ENCODE measurements around the gene FMNL1. TPM values are rescaled to one million over a fixed set of nuclear protein-coding genes. Genes with fewer than 3 reads are reported as not detected.

The FMNL1 gene
- polyA plus RNA-seq, 2 donors, result 4.3 to 5.2 TPM

DNA sequence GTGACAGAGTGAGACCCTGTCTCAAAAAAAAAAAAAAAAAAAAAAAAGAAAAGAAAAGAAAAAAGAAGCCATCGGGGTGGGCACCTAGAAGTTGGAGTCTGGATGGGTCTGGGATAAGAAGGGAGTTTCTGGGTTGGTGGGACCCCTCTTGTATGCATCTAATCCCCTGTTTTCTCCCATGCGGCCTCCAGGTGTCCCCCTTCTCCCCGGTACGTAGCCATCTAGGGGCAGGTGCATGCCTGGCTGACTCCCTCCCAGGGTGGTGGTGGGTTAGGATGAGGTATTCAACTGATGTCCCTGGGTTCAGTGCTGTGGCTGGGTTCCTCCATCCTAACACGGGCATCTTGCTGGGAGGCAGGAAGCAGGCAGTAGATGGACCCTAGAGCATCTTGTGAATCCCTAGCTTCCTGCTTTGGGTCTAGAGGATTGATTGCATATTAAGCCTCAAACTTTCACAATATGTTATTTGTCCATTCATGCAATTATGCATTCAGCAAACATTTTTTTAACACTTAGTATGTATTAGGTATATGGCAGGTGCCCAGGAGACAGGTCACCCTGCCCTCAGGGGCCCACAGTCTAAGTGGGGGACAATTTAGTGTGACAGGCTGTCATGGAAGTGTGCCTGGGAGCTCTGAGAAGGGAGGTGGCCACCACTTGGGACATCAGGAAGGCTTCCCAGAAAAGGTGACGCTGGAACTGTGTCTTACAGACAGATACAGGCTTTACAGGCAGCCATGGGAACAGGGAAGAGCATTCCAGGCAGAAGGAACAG lies 13.1 kb downstream of the FMNL1 start:
- Histone ChIP-seq H3K9me3 (ENCODE audit: control insufficient read depth in 2 of 2, insufficient read depth in 1 of 2, low read depth in 1 of 2, low read length in 1 of 2) (no peaks in the 10 kb centered on the region), H3K27ac (ENCODE audit: low read depth in 2 of 2, low read length in 1 of 2) (no peak overlapping the region), H3K36me3 (ENCODE audit: control insufficient read depth in 2 of 2, insufficient read depth in 2 of 2, low read length in 1 of 2) (peaks cover 0 to 6% of the 10 kb centered on the region in 2 donors), H3K4me3 (ENCODE audit: low read depth in 1 of 2, low read length in 2 of 2) (no peak overlapping the region), H3K4me1 (ENCODE audit: control insufficient read depth in 2 of 2, insufficient read depth in 2 of 2, low read length in 1 of 2) (peaks cover 0 to 15% of the 10 kb centered on the region in 2 donors), H3K27me3 (ENCODE audit: control insufficient read depth in 1 of 2, insufficient read depth in 2 of 2, low read length in 2 of 2) (no peaks in the 10 kb centered on the region)
- 32 to 39% methylated on average over 6 of the region's 6 CpGs for WGBS, 2 donors

DNA sequence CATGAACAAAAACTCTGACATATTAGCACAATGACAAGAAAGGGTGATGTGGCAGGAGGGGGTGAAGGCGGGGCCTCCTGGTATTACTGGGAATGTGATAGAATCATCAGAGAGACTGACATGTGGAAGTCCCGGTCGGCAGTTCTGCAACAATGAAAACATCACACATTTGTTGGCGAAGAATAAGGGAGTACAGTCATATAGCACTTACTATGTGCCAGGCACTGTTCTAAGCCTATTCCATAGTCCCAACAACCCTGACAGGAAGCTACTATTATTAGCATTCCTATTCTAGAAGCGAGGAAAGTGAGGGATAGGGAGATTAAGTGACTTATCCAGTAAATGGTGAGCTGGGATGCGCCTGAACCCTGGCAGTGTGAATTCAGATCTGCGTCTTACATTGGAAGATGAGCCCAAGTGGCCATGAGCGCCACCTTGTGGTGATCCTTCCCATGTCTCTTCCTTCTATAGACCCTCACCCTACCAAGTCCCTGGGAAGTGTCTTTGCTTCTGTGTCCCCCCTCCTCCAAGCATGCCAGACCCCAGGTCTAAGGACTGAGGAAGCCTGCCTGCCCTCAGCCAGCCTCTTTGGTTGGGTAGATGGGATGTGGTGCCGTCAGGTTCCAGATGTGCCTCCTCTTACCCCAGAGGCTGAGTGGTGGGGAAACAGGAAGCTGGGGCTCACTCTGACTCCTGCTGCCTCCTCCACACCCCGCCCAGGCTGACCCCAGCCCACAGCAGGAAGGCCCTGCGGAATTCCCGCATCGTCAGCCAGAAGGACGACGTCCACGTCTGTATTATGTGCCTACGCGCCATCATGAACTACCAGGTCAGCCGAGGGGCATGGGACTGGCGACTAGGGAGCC lies 14.0 kb downstream of the FMNL1 start:
- no peaks in the 10 kb centered on the region for H3K27me3 ChIP-seq (ENCODE audit: control insufficient read depth in 1 of 2, insufficient read depth in 2 of 2, low read length in 2 of 2)
- H3K36me3 ChIP-seq (ENCODE audit: control insufficient read depth in 2 of 2, insufficient read depth in 2 of 2, low read length in 1 of 2), result peaks cover 0 to 8% of the 10 kb centered on the region in 2 donors
- no peaks in the 10 kb centered on the region for H3K9me3 ChIP-seq (ENCODE audit: control insufficient read depth in 2 of 2, insufficient read depth in 1 of 2, low read depth in 1 of 2, low read length in 1 of 2)
- 50 to 52% methylated on average over 20 of the region's 20 CpGs for WGBS, 2 donors
- H3K27ac ChIP-seq (ENCODE audit: low read depth in 2 of 2, low read length in 1 of 2), result no peak overlapping the region
- H3K4me1 ChIP-seq (ENCODE audit: control insufficient read depth in 2 of 2, insufficient read depth in 2 of 2, low read length in 1 of 2), result peaks cover 0 to 8% of the 10 kb centered on the region in 2 donors
- no peak overlapping the region for H3K4me3 ChIP-seq (ENCODE audit: low read depth in 1 of 2, low read length in 2 of 2)

DNA sequence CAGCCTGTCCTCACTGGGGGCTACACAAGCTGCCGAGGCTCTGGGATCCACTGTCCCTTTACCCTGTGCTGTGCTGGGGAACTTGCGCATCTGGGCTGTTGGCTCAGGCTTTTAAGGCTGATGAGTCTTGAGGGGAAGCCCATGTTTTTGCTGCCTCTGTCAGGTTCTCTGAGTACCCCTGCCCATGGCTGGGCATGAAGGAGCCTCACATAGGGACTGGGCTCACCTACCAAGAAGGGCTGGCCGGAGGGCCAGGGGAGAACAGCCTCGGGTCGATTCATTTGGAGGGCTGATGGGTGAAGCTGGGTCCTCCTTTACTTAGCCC lies 14.6 kb downstream of the FMNL1 start:
- Histone ChIP-seq H3K9me3 (ENCODE audit: control insufficient read depth in 2 of 2, insufficient read depth in 1 of 2, low read depth in 1 of 2, low read length in 1 of 2) (no peaks in the 10 kb centered on the region), H3K4me3 (ENCODE audit: low read depth in 1 of 2, low read length in 2 of 2) (no peak overlapping the region), H3K27ac (ENCODE audit: low read depth in 2 of 2, low read length in 1 of 2) (no peak overlapping the region), H3K36me3 (ENCODE audit: control insufficient read depth in 2 of 2, insufficient read depth in 2 of 2, low read length in 1 of 2) (peaks cover 0 to 11% of the 10 kb centered on the region in 2 donors), H3K4me1 (ENCODE audit: control insufficient read depth in 2 of 2, insufficient read depth in 2 of 2, low read length in 1 of 2) (peaks cover 0 to 8% of the 10 kb centered on the region in 2 donors), H3K27me3 (ENCODE audit: control insufficient read depth in 1 of 2, insufficient read depth in 2 of 2, low read length in 2 of 2) (no peaks in the 10 kb centered on the region)
- 78 to 79% methylated on average over 5 of the region's 5 CpGs for WGBS, 2 donors

DNA sequence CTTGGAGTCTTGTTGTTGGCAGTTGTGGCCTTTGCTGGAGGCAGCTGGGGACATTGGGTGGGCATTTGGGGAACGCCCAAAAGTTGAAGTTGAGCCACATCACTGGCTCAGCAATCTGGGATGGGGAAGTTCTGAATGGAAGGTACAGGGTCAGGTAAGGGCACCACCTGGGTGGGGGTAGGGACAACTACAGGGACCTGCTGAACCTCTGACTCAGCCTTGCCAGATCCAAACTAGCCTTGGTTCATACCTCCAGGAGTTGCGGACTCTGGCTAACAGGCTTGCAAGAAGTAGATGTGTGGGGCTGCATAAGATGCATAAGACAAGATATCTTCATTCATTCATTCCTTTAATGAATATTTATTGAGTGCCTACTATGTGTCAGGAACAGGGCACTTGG lies 16.0 kb downstream of the FMNL1 start:
- H3K27me3 ChIP-seq (ENCODE audit: control insufficient read depth in 1 of 2, insufficient read depth in 2 of 2, low read length in 2 of 2), result no peaks in the 10 kb centered on the region
- no peak overlapping the region for H3K4me3 ChIP-seq (ENCODE audit: low read depth in 1 of 2, low read length in 2 of 2)
- H3K9me3 ChIP-seq (ENCODE audit: control insufficient read depth in 2 of 2, insufficient read depth in 1 of 2, low read depth in 1 of 2, low read length in 1 of 2), result no peaks in the 10 kb centered on the region
- 92 to 96% methylated on average over 2 of the region's 2 CpGs for WGBS, 2 donors
- H3K4me1 ChIP-seq (ENCODE audit: control insufficient read depth in 2 of 2, insufficient read depth in 2 of 2, low read length in 1 of 2), result peaks cover 0 to 10% of the 10 kb centered on the region in 2 donors
- peaks cover 0 to 9% of the 10 kb centered on the region in 2 donors for H3K36me3 ChIP-seq (ENCODE audit: control insufficient read depth in 2 of 2, insufficient read depth in 2 of 2, low read length in 1 of 2)
- H3K27ac ChIP-seq (ENCODE audit: low read depth in 2 of 2, low read length in 1 of 2), result no peak overlapping the region

DNA sequence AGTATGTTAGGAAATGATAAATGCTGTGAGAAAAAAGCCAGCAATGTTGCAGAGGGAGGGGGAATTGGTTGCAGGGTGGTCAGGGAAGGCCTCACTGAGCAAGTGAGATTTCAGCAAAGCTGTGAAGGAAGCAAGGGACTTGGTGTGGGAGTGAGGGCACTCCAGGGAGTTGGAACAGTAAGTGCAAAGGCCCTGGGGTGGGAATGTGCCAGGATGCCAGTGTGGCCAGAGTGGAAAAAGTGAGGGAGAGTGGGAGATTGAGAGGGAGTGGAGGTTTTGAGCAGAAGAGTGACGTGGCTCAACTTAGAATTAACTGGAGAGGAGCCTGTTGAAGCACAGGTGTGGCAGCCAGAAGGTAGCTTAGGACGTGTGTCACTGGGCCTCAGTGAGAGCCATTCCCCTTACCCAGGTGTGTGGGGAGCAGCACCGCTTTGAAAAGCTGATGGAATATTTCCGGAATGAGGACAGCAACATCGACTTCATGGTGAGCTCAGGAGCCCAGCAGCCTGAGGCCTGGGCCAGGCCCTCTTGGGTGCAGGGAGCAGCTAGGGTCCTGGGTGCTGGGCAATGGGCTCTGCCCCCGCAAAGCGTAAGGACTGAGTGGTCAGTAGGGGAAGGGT lies 16.6 kb downstream of the FMNL1 start:
- H3K4me3 ChIP-seq (ENCODE audit: low read depth in 1 of 2, low read length in 2 of 2), result no peak overlapping the region
- H3K27ac ChIP-seq (ENCODE audit: low read depth in 2 of 2, low read length in 1 of 2), result no peak overlapping the region
- H3K36me3 ChIP-seq (ENCODE audit: control insufficient read depth in 2 of 2, insufficient read depth in 2 of 2, low read length in 1 of 2), result peaks cover 0 to 9% of the 10 kb centered on the region in 2 donors
- WGBS, 2 donors, result 92 to 94% methylated on average over 7 of the region's 7 CpGs
- H3K9me3 ChIP-seq (ENCODE audit: control insufficient read depth in 2 of 2, insufficient read depth in 1 of 2, low read depth in 1 of 2, low read length in 1 of 2), result no peaks in the 10 kb centered on the region
- H3K4me1 ChIP-seq (ENCODE audit: control insufficient read depth in 2 of 2, insufficient read depth in 2 of 2, low read length in 1 of 2), result peaks cover 0 to 10% of the 10 kb centered on the region in 2 donors
- H3K27me3 ChIP-seq (ENCODE audit: control insufficient read depth in 1 of 2, insufficient read depth in 2 of 2, low read length in 2 of 2), result no peaks in the 10 kb centered on the region

DNA sequence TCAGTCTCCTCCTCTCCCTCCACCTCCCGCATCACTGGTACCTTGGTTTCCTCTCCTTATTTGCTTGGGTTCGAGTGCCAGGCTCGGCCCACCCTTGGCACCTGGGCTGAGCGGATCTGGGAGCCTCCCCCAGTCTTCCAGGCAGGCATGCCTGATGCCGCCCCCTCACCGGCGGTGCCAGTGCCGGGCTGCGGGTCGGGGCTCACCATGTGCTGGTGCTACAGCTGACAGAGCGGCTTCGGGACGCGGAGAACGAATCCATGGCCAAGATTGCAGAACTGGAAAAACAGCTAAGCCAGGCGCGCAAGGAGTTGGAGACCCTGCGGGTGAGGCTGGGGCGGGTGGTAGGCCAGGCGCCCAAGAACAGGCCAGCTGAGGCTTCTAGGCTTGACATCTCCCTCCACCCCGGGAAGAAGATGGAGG lies 19.2 kb downstream of the FMNL1 start:
- H3K9me3 ChIP-seq (ENCODE audit: control insufficient read depth in 2 of 2, insufficient read depth in 1 of 2, low read depth in 1 of 2, low read length in 1 of 2), result no peaks in the 10 kb centered on the region
- peaks cover 0 to 14% of the 10 kb centered on the region in 2 donors for H3K4me1 ChIP-seq (ENCODE audit: control insufficient read depth in 2 of 2, insufficient read depth in 2 of 2, low read length in 1 of 2)
- WGBS, 2 donors, result 39 to 41% methylated on average over 21 of the region's 21 CpGs
- H3K27ac ChIP-seq (ENCODE audit: low read depth in 2 of 2, low read length in 1 of 2), result no peak overlapping the region
- peaks cover 0 to 18% of the 10 kb centered on the region in 2 donors for H3K36me3 ChIP-seq (ENCODE audit: control insufficient read depth in 2 of 2, insufficient read depth in 2 of 2, low read length in 1 of 2)
- H3K4me3 ChIP-seq (ENCODE audit: low read depth in 1 of 2, low read length in 2 of 2), result peak overlapping the region; percentile 21 to 35
- no peaks in the 10 kb centered on the region for H3K27me3 ChIP-seq (ENCODE audit: control insufficient read depth in 1 of 2, insufficient read depth in 2 of 2, low read length in 2 of 2)

DNA sequence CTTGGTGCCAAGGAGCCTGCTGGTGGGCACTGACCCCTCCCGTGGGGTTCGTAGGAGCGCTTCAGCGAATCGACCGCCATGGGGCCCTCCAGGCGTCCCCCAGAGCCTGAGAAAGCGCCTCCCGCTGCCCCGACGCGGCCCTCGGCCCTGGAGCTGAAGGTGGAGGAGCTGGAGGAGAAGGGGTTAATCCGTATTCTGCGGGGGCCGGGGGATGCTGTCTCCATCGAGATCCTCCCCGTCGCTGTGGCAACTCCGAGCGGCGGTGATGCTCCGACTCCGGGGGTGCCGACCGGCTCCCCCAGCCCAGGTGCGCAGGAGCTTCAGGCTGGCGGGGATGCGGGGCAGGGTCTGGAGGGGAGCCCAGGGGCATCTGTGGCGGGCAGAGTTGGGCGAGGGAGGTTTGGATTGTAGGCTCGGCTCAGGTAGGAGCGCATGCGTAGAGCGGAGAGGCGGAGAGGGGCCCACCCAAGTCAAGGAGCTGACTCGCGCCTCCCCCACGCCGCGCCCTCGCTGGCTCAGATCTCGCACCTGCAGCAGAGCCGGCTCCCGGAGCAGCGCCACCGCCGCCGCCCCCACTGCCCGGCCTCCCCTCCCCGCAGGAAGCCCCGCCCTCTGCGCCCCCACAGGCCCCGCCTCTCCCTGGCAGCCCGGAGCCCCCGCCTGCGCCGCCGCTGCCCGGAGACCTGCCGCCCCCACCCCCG lies 19.8 kb downstream of the FMNL1 start:
- no peak overlapping the region for H3K27ac ChIP-seq (ENCODE audit: low read depth in 2 of 2, low read length in 1 of 2)
- H3K4me3 ChIP-seq (ENCODE audit: low read depth in 1 of 2, low read length in 2 of 2), result peak overlapping the region; percentile 21 to 35
- peaks cover 0 to 16% of the 10 kb centered on the region in 2 donors for H3K4me1 ChIP-seq (ENCODE audit: control insufficient read depth in 2 of 2, insufficient read depth in 2 of 2, low read length in 1 of 2)
- no peaks in the 10 kb centered on the region for H3K9me3 ChIP-seq (ENCODE audit: control insufficient read depth in 2 of 2, insufficient read depth in 1 of 2, low read depth in 1 of 2, low read length in 1 of 2)
- peaks cover 0 to 18% of the 10 kb centered on the region in 2 donors for H3K36me3 ChIP-seq (ENCODE audit: control insufficient read depth in 2 of 2, insufficient read depth in 2 of 2, low read length in 1 of 2)
- WGBS, 2 donors, result 27 to 44% methylated on average over 31 to 62 of the region's 62 CpGs
- H3K27me3 ChIP-seq (ENCODE audit: control insufficient read depth in 1 of 2, insufficient read depth in 2 of 2, low read length in 2 of 2), result no peaks in the 10 kb centered on the region

DNA sequence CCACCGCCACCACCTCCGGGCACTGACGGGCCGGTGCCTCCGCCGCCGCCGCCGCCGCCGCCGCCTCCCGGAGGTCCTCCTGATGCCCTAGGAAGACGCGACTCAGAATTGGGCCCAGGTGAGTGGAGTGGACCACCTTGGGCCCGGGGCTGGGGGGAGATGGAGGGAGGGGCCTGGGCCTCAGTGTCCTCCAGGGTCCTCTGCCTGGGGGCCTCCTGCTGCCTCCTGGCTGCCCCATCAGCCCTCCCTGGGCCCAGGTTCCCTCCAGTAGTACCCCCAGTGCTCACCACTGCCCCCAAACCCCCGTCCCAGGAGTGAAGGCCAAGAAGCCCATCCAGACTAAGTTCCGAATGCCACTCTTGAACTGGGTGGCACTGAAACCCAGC lies 20.3 kb downstream of the FMNL1 start:
- no peak overlapping the region for H3K27ac ChIP-seq (ENCODE audit: low read depth in 2 of 2, low read length in 1 of 2)
- H3K36me3 ChIP-seq (ENCODE audit: control insufficient read depth in 2 of 2, insufficient read depth in 2 of 2, low read length in 1 of 2), result peaks cover 0 to 18% of the 10 kb centered on the region in 2 donors
- H3K9me3 ChIP-seq (ENCODE audit: control insufficient read depth in 2 of 2, insufficient read depth in 1 of 2, low read depth in 1 of 2, low read length in 1 of 2), result no peaks in the 10 kb centered on the region
- H3K27me3 ChIP-seq (ENCODE audit: control insufficient read depth in 1 of 2, insufficient read depth in 2 of 2, low read length in 2 of 2), result no peaks in the 10 kb centered on the region
- peaks cover 0 to 21% of the 10 kb centered on the region in 2 donors for H3K4me1 ChIP-seq (ENCODE audit: control insufficient read depth in 2 of 2, insufficient read depth in 2 of 2, low read length in 1 of 2)
- peak overlapping the region in 1 of 2 donors; percentile 21 for H3K4me3 ChIP-seq (ENCODE audit: low read depth in 1 of 2, low read length in 2 of 2)
- WGBS, 2 donors, result 33 to 38% methylated on average over 14 to 18 of the region's 18 CpGs

DNA sequence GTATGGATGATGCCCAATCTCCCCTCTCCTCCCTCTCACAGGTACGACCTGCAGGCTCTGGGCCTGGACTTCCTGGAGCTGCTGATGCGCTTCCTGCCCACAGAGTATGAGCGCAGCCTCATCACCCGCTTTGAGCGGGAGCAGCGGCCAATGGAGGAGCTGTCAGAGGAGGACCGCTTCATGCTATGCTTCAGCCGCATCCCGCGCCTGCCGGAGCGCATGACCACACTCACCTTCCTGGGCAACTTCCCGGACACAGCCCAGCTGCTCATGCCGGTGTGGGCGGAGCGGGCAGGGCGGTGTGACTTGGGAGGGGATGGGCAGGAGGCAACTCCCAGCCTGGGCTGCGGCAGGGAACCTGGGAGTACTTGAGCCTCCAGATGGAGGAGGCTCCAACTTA lies 22.1 kb downstream of the FMNL1 start:
- WGBS, 2 donors, result 76 to 84% methylated on average over 18 of the region's 18 CpGs
- Histone ChIP-seq H3K9me3 (ENCODE audit: control insufficient read depth in 2 of 2, insufficient read depth in 1 of 2, low read depth in 1 of 2, low read length in 1 of 2) (no peaks in the 10 kb centered on the region), H3K27me3 (ENCODE audit: control insufficient read depth in 1 of 2, insufficient read depth in 2 of 2, low read length in 2 of 2) (no peaks in the 10 kb centered on the region), H3K4me3 (ENCODE audit: low read depth in 1 of 2, low read length in 2 of 2) (no peak overlapping the region), H3K27ac (ENCODE audit: low read depth in 2 of 2, low read length in 1 of 2) (no peak overlapping the region), H3K36me3 (ENCODE audit: control insufficient read depth in 2 of 2, insufficient read depth in 2 of 2, low read length in 1 of 2) (peaks cover 0 to 15% of the 10 kb centered on the region in 2 donors), H3K4me1 (ENCODE audit: control insufficient read depth in 2 of 2, insufficient read depth in 2 of 2, low read length in 1 of 2) (peaks cover 0 to 25% of the 10 kb centered on the region in 2 donors)
